ENCODE data around the gene CAPN15.
A peak's percentile ranks its signal among the peaks of the same experiment; 100 is the strongest.

CAPN15 gene

GRCh38 chr16:563072-563644 is 35.6 kb downstream of the CAPN15 start:
- DNase-seq (ENCODE audit: low read depth): no peak
- H3K4me3 ChIP-seq (ENCODE audit: low read depth, low read length): no peak overlapping the region
- TF ChIP-seq POLR2A (IDR thresholded peaks at IDR 0.05; ENCODE audit: extremely low read depth, insufficient read length): no peak
- TF ChIP-seq MAX (IDR thresholded peaks at IDR 0.05; ENCODE audit: low read depth, low read length): no peak
- TF ChIP-seq CTCF (IDR thresholded peaks at IDR 0.05; ENCODE audit: low read depth, low read length): no peak
- TF ChIP-seq MYC (IDR thresholded peaks at IDR 0.05; ENCODE audit: low read depth, low read length): no peak

GRCh38 chr16:564690-565418 is 37.3 kb downstream of the CAPN15 start:
- TF ChIP-seq MYC (IDR thresholded peaks at IDR 0.05; ENCODE audit: low read depth, low read length) (no peak), MAX (IDR thresholded peaks at IDR 0.05; ENCODE audit: low read depth, low read length) (no peak), CTCF (IDR thresholded peaks at IDR 0.05; ENCODE audit: low read depth, low read length) (no peak), POLR2A (IDR thresholded peaks at IDR 0.05; ENCODE audit: extremely low read depth, insufficient read length) (no peak)

GRCh38 chr16:565419-566330 is 38.2 kb downstream of the CAPN15 start:
- no peak overlapping the region for H3K4me3 ChIP-seq (ENCODE audit: low read depth, low read length)
- TF ChIP-seq MYC (IDR thresholded peaks at IDR 0.05; ENCODE audit: low read depth, low read length) (no peak), CTCF (IDR thresholded peaks at IDR 0.05; ENCODE audit: low read depth, low read length) (no peak), MAX (IDR thresholded peaks at IDR 0.05; ENCODE audit: low read depth, low read length) (no peak)
- DNase-seq (ENCODE audit: low read depth): peak; percentile 30

More at GRCh38 chr16:564690-565418, 37.3 kb downstream of the CAPN15 start:
- no peak for DNase-seq (ENCODE audit: low read depth)
- H3K4me3 ChIP-seq (ENCODE audit: low read depth, low read length): no peak overlapping the region

GRCh38 chr16:566475-567372 is 39.2 kb downstream of the CAPN15 start, which contains the start of gene NHLRC4:
Gene NHLRC4 (plus strand): TSS chr16:567005. CDS start chr16:568048, 1,043 bp downstream.
- TF ChIP-seq MAX (IDR thresholded peaks at IDR 0.05; ENCODE audit: low read depth, low read length) (no peak), POLR2A (IDR thresholded peaks at IDR 0.05; ENCODE audit: extremely low read depth, insufficient read length) (peak; percentile 36), CTCF (IDR thresholded peaks at IDR 0.05; ENCODE audit: low read depth, low read length) (no peak), MYC (IDR thresholded peaks at IDR 0.05; ENCODE audit: low read depth, low read length) (peak; percentile 10; the same call in 1 of the 2 replicates)
- H3K4me3 ChIP-seq (ENCODE audit: low read depth, low read length): no peak within 1 kb of the TSS
- DNase-seq (ENCODE audit: low read depth): peak; percentile 87
